ENCODE results near the gene SDHA. TPM values are rescaled to one million over a fixed set of nuclear protein-coding genes. Genes with fewer than 3 reads are reported as not detected.
"Not testable (repeated sequence)": the region's sequence is repeated elsewhere in the genome, so short reads cannot be mapped to it uniquely, and the experiment has no call there.

SDHA gene
- total RNA-seq, 1 experiment from 2014 or later: 163 TPM

GRCh38 chr5:234450-234849 is 16.3 kb downstream of the SDHA start:
- Histone ChIP-seq H3K9me3 (ENCODE audit: low read length) (no peaks in the 10 kb centered on the region), H3K27ac (ENCODE audit: low read length) (no peak overlapping the region), H4K20me1 (ENCODE audit: low read length) (no peaks in the 10 kb centered on the region), H3K4me3 (ENCODE audit: low read length) (no peak overlapping the region), H3K79me2 (ENCODE audit: low read length) (no peaks in the 10 kb centered on the region), H3K4me2 (ENCODE audit: low read length) (no peak overlapping the region), H3K9me2 (replicated peaks; ENCODE audit: low read length) (no peaks in the 10 kb centered on the region), H3K27me3 (ENCODE audit: low read length) (no peaks in the 10 kb centered on the region), H2AFZ (ENCODE audit: low read length) (no peak overlapping the region), H3K4me1 (ENCODE audit: insufficient read depth, low read length) (no peaks in the 10 kb centered on the region), H3K9ac (ENCODE audit: low read length) (no peak overlapping the region), H3K36me3 (ENCODE audit: low read depth, low read length) (peaks cover 36% of the 10 kb centered on the region), H3F3A (ENCODE audit: low read length, unreplicated experiment) (no peaks in the 10 kb centered on the region)
- BruUV-seq (replicated peaks): no TSS peak
- peak; percentile 18 for DNase-seq
- TF ChIP-seq EZH2phosphoT487 (IDR thresholded peaks at IDR 0.05; ENCODE audit: borderline replicate concordance, low read length) (no peak), EZH2 (IDR thresholded peaks at IDR 0.05; ENCODE audit: low read length, unreplicated experiment) (no peak), CTCF (conservative IDR thresholded peaks at IDR 0.05; ENCODE audit: low read depth, low read length) (no peak)
- POLR2A ChIA-PET (ENCODE audit: unreplicated experiment): no interaction called here
- CTCF ChIA-PET: interaction anchor here (1.2 kb wide), 1 partner anchor 46 kb away, joined by 4 read pairs; no protein-coding TSS in a partner anchor
- peak; percentile 83 for ATAC-seq
- intact Hi-C loops (cut with micrococcal nuclease): no loop called here

- BruUV-seq (replicated peaks); POLR2A ChIA-PET (ENCODE audit: unreplicated experiment); DNase-seq: not testable (repeated sequence)
Observed at GRCh38 chr5:235527-235926, 17.4 kb downstream of the SDHA start.

GRCh38 chr5:237931-238330 is 19.8 kb downstream of the SDHA start:
- peaks cover 49% of the 10 kb centered on the region for H3K36me3 ChIP-seq (ENCODE audit: low read depth, low read length)
- H3K4me2 ChIP-seq (ENCODE audit: low read length); H3K9me3 ChIP-seq (ENCODE audit: low read length); BruUV-seq (replicated peaks); H2AFZ ChIP-seq (ENCODE audit: low read length); H3K27me3 ChIP-seq (ENCODE audit: low read length); intact Hi-C loops (cut with micrococcal nuclease); ATAC-seq; H3K79me2 ChIP-seq (ENCODE audit: low read length); CTCF ChIA-PET; H3K27ac ChIP-seq (ENCODE audit: low read length); H3F3A ChIP-seq (ENCODE audit: low read length, unreplicated experiment); H3K4me3 ChIP-seq (ENCODE audit: low read length); DNase-seq; H4K20me1 ChIP-seq (ENCODE audit: low read length); H3K9ac ChIP-seq (ENCODE audit: low read length); H3K4me1 ChIP-seq (ENCODE audit: insufficient read depth, low read length); POLR2A ChIA-PET (ENCODE audit: unreplicated experiment); H3K9me2 ChIP-seq (replicated peaks; ENCODE audit: low read length): not testable (repeated sequence)

More at GRCh38 chr5:235527-235926, 17.4 kb downstream of the SDHA start:
- H3F3A ChIP-seq (ENCODE audit: low read length, unreplicated experiment); CTCF ChIA-PET; ATAC-seq; H3K4me3 ChIP-seq (ENCODE audit: low read length); H3K9me3 ChIP-seq (ENCODE audit: low read length); H3K9ac ChIP-seq (ENCODE audit: low read length); H3K9me2 ChIP-seq (replicated peaks; ENCODE audit: low read length); H2AFZ ChIP-seq (ENCODE audit: low read length); intact Hi-C loops (cut with micrococcal nuclease); H3K4me1 ChIP-seq (ENCODE audit: insufficient read depth, low read length); H4K20me1 ChIP-seq (ENCODE audit: low read length); H3K4me2 ChIP-seq (ENCODE audit: low read length); H3K79me2 ChIP-seq (ENCODE audit: low read length); H3K27ac ChIP-seq (ENCODE audit: low read length); H3K27me3 ChIP-seq (ENCODE audit: low read length): not testable (repeated sequence)
- H3K36me3 ChIP-seq (ENCODE audit: low read depth, low read length): peaks cover 36% of the 10 kb centered on the region

GRCh38 chr5:240550-240949 is 22.4 kb downstream of the SDHA start:
- H3K4me2 ChIP-seq (ENCODE audit: low read length): not testable (repeated sequence)

GRCh38 chr5:241045-241669 is 23.0 kb downstream of the SDHA start:
- H3K4me2 ChIP-seq (ENCODE audit: low read length); H3K9me3 ChIP-seq (ENCODE audit: low read length); H3K27ac ChIP-seq (ENCODE audit: low read length); H4K20me1 ChIP-seq (ENCODE audit: low read length); H3K9ac ChIP-seq (ENCODE audit: low read length); H3K4me3 ChIP-seq (ENCODE audit: low read length); DNase-seq; ATAC-seq; POLR2A ChIA-PET (ENCODE audit: unreplicated experiment); H3K4me1 ChIP-seq (ENCODE audit: insufficient read depth, low read length); H3K9me2 ChIP-seq (replicated peaks; ENCODE audit: low read length); H2AFZ ChIP-seq (ENCODE audit: low read length); H3F3A ChIP-seq (ENCODE audit: low read length, unreplicated experiment); H3K27me3 ChIP-seq (ENCODE audit: low read length); intact Hi-C loops (cut with micrococcal nuclease); CTCF ChIA-PET; H3K79me2 ChIP-seq (ENCODE audit: low read length); BruUV-seq (replicated peaks): not testable (repeated sequence)
- peaks cover 47% of the 10 kb centered on the region for H3K36me3 ChIP-seq (ENCODE audit: low read depth, low read length)

More at GRCh38 chr5:240550-240949, 22.4 kb downstream of the SDHA start:
- H3K27ac ChIP-seq (ENCODE audit: low read length); H3K4me1 ChIP-seq (ENCODE audit: insufficient read depth, low read length); H2AFZ ChIP-seq (ENCODE audit: low read length); H3K27me3 ChIP-seq (ENCODE audit: low read length); DNase-seq; H3K9me2 ChIP-seq (replicated peaks; ENCODE audit: low read length); intact Hi-C loops (cut with micrococcal nuclease); POLR2A ChIA-PET (ENCODE audit: unreplicated experiment); H3K9ac ChIP-seq (ENCODE audit: low read length); H4K20me1 ChIP-seq (ENCODE audit: low read length); H3F3A ChIP-seq (ENCODE audit: low read length, unreplicated experiment); H3K79me2 ChIP-seq (ENCODE audit: low read length); H3K9me3 ChIP-seq (ENCODE audit: low read length); CTCF ChIA-PET; H3K4me3 ChIP-seq (ENCODE audit: low read length); BruUV-seq (replicated peaks); ATAC-seq: not testable (repeated sequence)
- H3K36me3 ChIP-seq (ENCODE audit: low read depth, low read length): peaks cover 44% of the 10 kb centered on the region
